ENCODE results near the gene DLX3.
A peak's percentile ranks its signal among the peaks of the same experiment; 100 is the strongest.

The DLX3 gene

DNA sequence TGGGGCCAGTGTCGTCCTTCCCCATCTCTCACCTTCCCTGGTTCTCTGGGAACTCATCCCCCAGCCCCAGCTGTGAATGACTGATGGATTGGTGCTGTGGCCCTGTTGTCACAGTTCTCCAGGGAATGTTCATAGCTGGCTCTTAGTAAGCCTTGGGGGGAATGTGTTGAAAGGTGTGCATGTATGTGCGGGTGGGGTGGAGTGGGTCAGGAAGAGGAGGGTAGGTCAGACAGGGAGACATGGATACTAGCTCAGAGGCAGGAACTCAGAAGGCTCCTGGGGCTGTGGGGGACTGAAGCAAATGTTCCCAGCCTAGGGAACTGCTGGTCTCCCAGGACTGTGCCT lies 21.8 kb downstream of the DLX3 start:
- H3K27ac ChIP-seq (ENCODE audit: low read depth, low read length), result no peak overlapping the region
- no peaks in the 10 kb centered on the region for H3K36me3 ChIP-seq (ENCODE audit: control insufficient read depth, insufficient read depth, low read length)
- no CpG with 5 or more reads among the region's 2 CpGs for WGBS (ENCODE audit: extremely low coverage, insufficient coverage, low lambda C conversion rate)
- no peak for DNase-seq
- no peak overlapping the region for H2AK5ac ChIP-seq (ENCODE audit: low read length)
- no peak overlapping the region for H3K18ac ChIP-seq (ENCODE audit: low read length)
- H3K23ac ChIP-seq (ENCODE audit: low read length), result no peak overlapping the region
- H4K8ac ChIP-seq (ENCODE audit: low read depth, low read length), result no peak overlapping the region
- H3K4ac ChIP-seq (ENCODE audit: low read depth, low read length), result no peak overlapping the region
- no peak overlapping the region for H2BK5ac ChIP-seq (ENCODE audit: low read length)
- no peak overlapping the region for H2BK15ac ChIP-seq (replicated peaks; ENCODE audit: low read depth)
- no peak overlapping the region for H3K4me3 ChIP-seq (ENCODE audit: low read length)
- no peaks in the 10 kb centered on the region for H3K79me2 ChIP-seq (ENCODE audit: control insufficient read depth, insufficient read depth, low read length)
- H4K5ac ChIP-seq (ENCODE audit: low read length), result no peak overlapping the region
- H3K79me1 ChIP-seq (ENCODE audit: low read length), result no peaks in the 10 kb centered on the region
- no peak overlapping the region for H3K9ac ChIP-seq (ENCODE audit: low read length)
- no peak overlapping the region for H3K4me2 ChIP-seq (ENCODE audit: low read length)
- no peak overlapping the region for H3K56ac ChIP-seq (ENCODE audit: low read length)
- peaks cover 54% of the 10 kb centered on the region for H3K27me3 ChIP-seq (ENCODE audit: insufficient read depth, low read length, poor library complexity)
- no peak overlapping the region for H2BK120ac ChIP-seq (ENCODE audit: low read depth, low read length)
- peaks cover 11% of the 10 kb centered on the region for H3K4me1 ChIP-seq (ENCODE audit: control insufficient read depth, low read depth, low read length)

DNA sequence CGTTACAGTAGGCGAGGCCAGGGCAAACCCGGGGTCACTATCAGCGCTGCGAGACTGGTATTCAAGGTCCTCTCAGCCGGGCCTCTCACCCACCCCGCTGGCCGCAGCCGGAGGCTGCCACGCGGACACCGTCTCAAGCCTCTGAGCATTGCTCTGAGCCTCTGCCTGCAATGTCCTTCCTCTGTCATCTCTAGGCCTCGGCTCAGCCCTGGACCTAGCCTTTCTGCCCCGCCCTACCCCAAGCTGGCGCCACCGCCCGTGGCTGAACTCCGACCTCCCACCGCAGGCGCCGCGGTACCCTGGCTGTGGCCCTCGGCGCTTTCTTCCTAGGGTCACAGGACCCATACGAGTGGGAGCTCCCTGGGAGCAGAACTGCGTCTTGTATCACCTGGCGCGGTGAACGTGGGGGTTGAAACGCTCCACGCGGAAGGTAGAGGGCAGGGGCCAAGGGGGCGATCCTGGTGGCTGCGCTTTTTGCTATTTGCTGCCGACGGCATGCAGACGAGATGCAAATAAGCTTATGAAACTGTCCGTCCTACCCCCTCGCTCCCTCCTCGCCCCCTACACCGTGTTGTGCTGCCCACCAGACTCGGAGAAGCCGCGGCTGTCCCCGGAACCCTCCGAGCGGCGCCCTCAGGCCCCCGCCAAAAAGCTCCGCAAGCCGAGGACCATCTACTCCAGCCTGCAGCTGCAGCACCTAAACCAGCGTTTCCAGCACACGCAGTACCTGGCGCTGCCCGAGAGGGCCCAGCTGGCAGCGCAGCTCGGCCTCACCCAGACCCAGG lies 22.3 kb downstream of the DLX3 start:
- Histone ChIP-seq H3K4me1 (ENCODE audit: control insufficient read depth, low read depth, low read length) (peaks cover 11% of the 10 kb centered on the region), H2BK5ac (ENCODE audit: low read length) (no peak overlapping the region), H3K4ac (ENCODE audit: low read depth, low read length) (peak overlapping the region; percentile 10), H4K5ac (ENCODE audit: low read length) (no peak overlapping the region), H2AK5ac (ENCODE audit: low read length) (no peak overlapping the region), H3K18ac (ENCODE audit: low read length) (no peak overlapping the region), H2BK15ac (replicated peaks; ENCODE audit: low read depth) (no peak overlapping the region), H3K27me3 (ENCODE audit: insufficient read depth, low read length, poor library complexity) (peaks cover 58% of the 10 kb centered on the region), H3K56ac (ENCODE audit: low read length) (peak overlapping the region; percentile 78), H3K79me2 (ENCODE audit: control insufficient read depth, insufficient read depth, low read length) (no peaks in the 10 kb centered on the region), H3K4me2 (ENCODE audit: low read length) (peak overlapping the region; percentile 81), H3K23ac (ENCODE audit: low read length) (peak overlapping the region; percentile 72), H4K8ac (ENCODE audit: low read depth, low read length) (no peak overlapping the region), H3K4me3 (ENCODE audit: low read length) (no peak overlapping the region), H2BK120ac (ENCODE audit: low read depth, low read length) (no peak overlapping the region), H3K36me3 (ENCODE audit: control insufficient read depth, insufficient read depth, low read length) (no peaks in the 10 kb centered on the region), H3K79me1 (ENCODE audit: low read length) (no peaks in the 10 kb centered on the region), H3K27ac (ENCODE audit: low read depth, low read length) (no peak overlapping the region), H3K9ac (ENCODE audit: low read length) (peak overlapping the region; percentile 30)
- DNase-seq, result peak; percentile 65
- WGBS (ENCODE audit: extremely low coverage, insufficient coverage, low lambda C conversion rate), result no CpG with 5 or more reads among the region's 57 CpGs

DNA sequence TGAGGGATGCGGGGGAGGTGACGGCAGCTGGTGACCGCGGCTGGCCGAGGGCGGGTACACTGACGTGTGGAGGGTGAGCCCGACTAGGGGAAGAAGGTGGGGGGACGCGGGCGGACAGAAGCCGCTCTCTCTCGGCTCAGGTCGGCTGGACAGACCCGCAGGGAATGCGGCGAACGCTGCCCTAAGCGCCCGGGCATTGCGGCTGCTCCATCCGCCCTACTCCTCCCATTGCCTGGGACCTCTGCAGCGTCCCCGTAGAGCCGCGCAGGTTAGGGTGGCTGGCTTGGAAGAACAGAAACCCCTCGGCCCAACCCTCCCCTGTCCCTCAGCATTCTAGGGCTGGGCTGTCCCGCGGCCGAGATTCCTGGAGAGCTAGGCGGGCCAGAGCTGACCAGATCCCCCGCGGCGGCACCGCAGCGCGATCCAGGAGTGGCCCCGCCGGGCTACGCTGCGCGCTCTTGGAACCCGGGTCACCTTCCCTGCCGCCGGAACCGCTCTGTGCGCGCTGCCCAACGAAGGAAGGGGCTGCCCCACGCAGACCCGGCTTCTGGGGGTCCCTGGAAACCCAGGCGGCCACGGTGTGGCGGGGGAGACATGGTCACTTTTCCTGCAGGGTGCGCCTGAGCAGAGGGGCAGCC lies 23.1 kb downstream of the DLX3 start:
- Histone ChIP-seq H3K9ac (ENCODE audit: low read length) (peak overlapping the region; percentile 30), H4K8ac (ENCODE audit: low read depth, low read length) (no peak overlapping the region), H3K23ac (ENCODE audit: low read length) (peak overlapping the region; percentile 72), H3K4ac (ENCODE audit: low read depth, low read length) (peak overlapping the region; percentile 10), H3K79me2 (ENCODE audit: control insufficient read depth, insufficient read depth, low read length) (no peaks in the 10 kb centered on the region), H2BK120ac (ENCODE audit: low read depth, low read length) (no peak overlapping the region), H3K27ac (ENCODE audit: low read depth, low read length) (no peak overlapping the region), H2BK5ac (ENCODE audit: low read length) (no peak overlapping the region), H3K4me1 (ENCODE audit: control insufficient read depth, low read depth, low read length) (peaks cover 11% of the 10 kb centered on the region), H3K56ac (ENCODE audit: low read length) (peak overlapping the region; percentile 60), H4K5ac (ENCODE audit: low read length) (no peak overlapping the region), H3K4me3 (ENCODE audit: low read length) (no peak overlapping the region), H3K18ac (ENCODE audit: low read length) (no peak overlapping the region), H3K79me1 (ENCODE audit: low read length) (no peaks in the 10 kb centered on the region), H2AK5ac (ENCODE audit: low read length) (no peak overlapping the region), H3K27me3 (ENCODE audit: insufficient read depth, low read length, poor library complexity) (peaks cover 65% of the 10 kb centered on the region), H3K36me3 (ENCODE audit: control insufficient read depth, insufficient read depth, low read length) (no peaks in the 10 kb centered on the region), H2BK15ac (replicated peaks; ENCODE audit: low read depth) (no peak overlapping the region), H3K4me2 (ENCODE audit: low read length) (peak overlapping the region; percentile 81)
- DNase-seq, result peak; percentile 35
- no CpG with 5 or more reads among the region's 55 CpGs for WGBS (ENCODE audit: extremely low coverage, insufficient coverage, low lambda C conversion rate)

DNA sequence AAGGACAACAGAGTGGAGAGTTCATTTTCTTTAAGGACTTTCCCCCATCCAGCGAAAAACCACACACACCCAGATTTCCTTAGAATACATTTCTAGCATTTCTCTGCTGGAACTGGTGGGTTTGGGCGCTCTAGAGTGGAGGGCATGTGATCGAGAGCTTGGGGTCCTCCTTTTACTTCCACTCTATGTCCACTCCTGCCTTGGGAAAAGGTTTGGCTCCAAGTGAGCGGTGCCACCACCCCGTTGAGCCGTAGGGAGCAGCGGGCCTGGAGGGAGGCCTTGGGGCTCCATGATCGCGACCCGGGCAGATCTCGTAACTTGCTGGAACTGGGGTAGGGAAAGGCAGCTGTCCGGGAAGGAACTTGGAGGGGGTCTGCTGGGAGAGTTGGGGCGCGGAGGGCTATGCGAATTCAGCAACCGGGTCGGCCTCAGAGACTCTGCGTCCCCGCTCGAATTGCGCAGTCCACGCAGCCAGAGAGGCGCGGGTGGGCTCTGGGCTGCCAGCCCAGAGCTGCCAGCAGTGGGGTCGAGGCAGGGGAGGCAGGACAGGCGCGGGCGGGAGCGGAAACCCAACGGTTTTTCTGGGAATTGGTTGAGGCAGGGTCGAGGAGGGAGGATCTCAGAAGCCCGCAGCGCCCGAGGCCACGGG lies 23.7 kb downstream of the DLX3 start:
- H2BK120ac ChIP-seq (ENCODE audit: low read depth, low read length), result no peak overlapping the region
- H3K79me1 ChIP-seq (ENCODE audit: low read length), result no peaks in the 10 kb centered on the region
- H3K4ac ChIP-seq (ENCODE audit: low read depth, low read length), result no peak overlapping the region
- peaks cover 8% of the 10 kb centered on the region for H3K4me1 ChIP-seq (ENCODE audit: control insufficient read depth, low read depth, low read length)
- no peak overlapping the region for H3K23ac ChIP-seq (ENCODE audit: low read length)
- H3K36me3 ChIP-seq (ENCODE audit: control insufficient read depth, insufficient read depth, low read length), result no peaks in the 10 kb centered on the region
- no peak overlapping the region for H3K18ac ChIP-seq (ENCODE audit: low read length)
- no peak overlapping the region for H2AK5ac ChIP-seq (ENCODE audit: low read length)
- H3K4me3 ChIP-seq (ENCODE audit: low read length), result no peak overlapping the region
- no peak overlapping the region for H4K5ac ChIP-seq (ENCODE audit: low read length)
- H3K56ac ChIP-seq (ENCODE audit: low read length), result peak overlapping the region; percentile 22
- H3K27me3 ChIP-seq (ENCODE audit: insufficient read depth, low read length, poor library complexity), result peaks cover 71% of the 10 kb centered on the region
- no peak overlapping the region for H2BK15ac ChIP-seq (replicated peaks; ENCODE audit: low read depth)
- H3K79me2 ChIP-seq (ENCODE audit: control insufficient read depth, insufficient read depth, low read length), result no peaks in the 10 kb centered on the region
- H2BK5ac ChIP-seq (ENCODE audit: low read length), result no peak overlapping the region
- H3K27ac ChIP-seq (ENCODE audit: low read depth, low read length), result no peak overlapping the region
- DNase-seq, result no peak
- no peak overlapping the region for H3K9ac ChIP-seq (ENCODE audit: low read length)
- H4K8ac ChIP-seq (ENCODE audit: low read depth, low read length), result no peak overlapping the region
- peak overlapping the region; percentile 11 for H3K4me2 ChIP-seq (ENCODE audit: low read length)
- WGBS (ENCODE audit: extremely low coverage, insufficient coverage, low lambda C conversion rate), result no CpG with 5 or more reads among the region's 35 CpGs

DNA sequence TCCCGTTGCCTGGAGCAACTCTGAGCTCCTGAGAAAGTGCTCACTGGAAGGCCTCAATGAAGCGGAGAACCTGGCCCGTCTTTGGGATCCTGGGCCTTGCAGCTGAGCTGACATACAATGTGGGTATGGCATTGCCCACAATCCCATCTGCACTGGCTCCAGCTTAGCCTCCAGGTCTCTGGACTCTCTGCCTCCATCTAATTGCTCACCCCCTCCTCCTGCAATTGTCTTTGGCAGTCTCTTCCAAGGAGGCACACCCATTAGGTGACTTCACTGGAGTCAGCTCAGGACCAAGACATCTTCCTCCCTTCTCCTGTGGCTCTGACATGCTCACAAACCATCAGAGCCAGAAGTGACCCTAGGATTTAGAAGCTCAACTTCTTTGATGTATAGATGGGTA lies 24.5 kb downstream of the DLX3 start:
- Histone ChIP-seq H3K79me2 (ENCODE audit: control insufficient read depth, insufficient read depth, low read length) (no peaks in the 10 kb centered on the region), H3K4me2 (ENCODE audit: low read length) (no peak overlapping the region)
- no CpG with 5 or more reads among the region's 3 CpGs for WGBS (ENCODE audit: extremely low coverage, insufficient coverage, low lambda C conversion rate)

More for the DNA sequence above, 24.5 kb downstream of the DLX3 start:
- Histone ChIP-seq H3K9ac (ENCODE audit: low read length) (no peak overlapping the region), H2BK5ac (ENCODE audit: low read length) (no peak overlapping the region), H3K36me3 (ENCODE audit: control insufficient read depth, insufficient read depth, low read length) (no peaks in the 10 kb centered on the region), H3K56ac (ENCODE audit: low read length) (no peak overlapping the region), H3K27me3 (ENCODE audit: insufficient read depth, low read length, poor library complexity) (peaks cover 79% of the 10 kb centered on the region), H4K8ac (ENCODE audit: low read depth, low read length) (no peak overlapping the region), H3K4me3 (ENCODE audit: low read length) (no peak overlapping the region), H3K4ac (ENCODE audit: low read depth, low read length) (no peak overlapping the region), H2BK15ac (replicated peaks; ENCODE audit: low read depth) (no peak overlapping the region), H3K23ac (ENCODE audit: low read length) (no peak overlapping the region), H3K27ac (ENCODE audit: low read depth, low read length) (no peak overlapping the region), H3K79me1 (ENCODE audit: low read length) (no peaks in the 10 kb centered on the region), H4K5ac (ENCODE audit: low read length) (no peak overlapping the region), H3K4me1 (ENCODE audit: control insufficient read depth, low read depth, low read length) (peaks cover 3% of the 10 kb centered on the region), H2AK5ac (ENCODE audit: low read length) (no peak overlapping the region), H2BK120ac (ENCODE audit: low read depth, low read length) (no peak overlapping the region), H3K18ac (ENCODE audit: low read length) (no peak overlapping the region)
- no peak for DNase-seq

Measured in mesendoderm (in vitro differentiated cells).